GM19023 (cell line): ENCODE data around the gene SMAD3.
"Not testable (repeated sequence)": the region's sequence is repeated elsewhere in the genome, so short reads cannot be mapped to it uniquely, and the experiment has no call there.

Experiments
- ATAC-seq: cut with Tn5 transposase; IDR thresholded peaks from one replicate; pipeline ENCODE4 v1.9.1; 2021; ENCODE audit warnings: mild to moderate bottlenecking, moderate library complexity; ENCODE audit not compliant: unreplicated experiment

The SMAD3 gene

DNA sequence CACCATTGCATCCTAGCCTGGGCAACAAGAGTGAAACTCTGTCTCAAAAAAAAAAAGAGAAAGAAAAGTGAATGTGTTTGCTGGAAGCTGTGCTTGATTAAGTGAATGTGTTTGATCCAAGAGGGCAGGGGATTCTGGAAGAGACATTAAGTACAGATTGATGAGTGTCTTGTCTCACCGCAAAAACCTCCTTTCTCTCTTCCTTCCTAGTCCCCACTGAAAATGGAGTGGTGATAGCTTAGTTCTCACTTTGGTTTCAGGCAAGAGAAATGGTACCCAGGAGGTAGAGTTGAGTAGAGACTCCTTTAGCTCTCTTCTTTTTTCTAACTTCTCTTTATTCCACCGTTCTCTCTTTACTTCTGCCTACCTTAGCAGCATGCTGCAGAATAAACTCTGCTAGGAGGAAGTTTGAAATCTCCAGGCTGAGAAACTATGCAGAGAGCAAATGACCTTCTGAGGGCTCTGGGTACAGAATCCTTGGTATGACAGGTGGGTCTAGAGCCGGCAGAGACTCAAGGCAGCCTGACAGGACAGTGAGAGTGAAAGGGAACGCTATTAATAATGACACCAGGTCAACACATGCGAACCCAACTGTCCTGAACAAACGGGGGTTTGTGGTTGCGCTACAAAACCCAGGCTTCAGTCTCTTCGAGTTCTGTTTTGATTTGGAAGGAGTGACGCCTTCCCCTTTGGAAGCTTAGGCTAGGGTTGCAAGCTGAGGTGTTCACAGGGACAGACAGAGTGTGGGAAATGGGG lies 74.9 kb downstream of the SMAD3 start:
- ATAC-seq, result peak; percentile 60

DNA sequence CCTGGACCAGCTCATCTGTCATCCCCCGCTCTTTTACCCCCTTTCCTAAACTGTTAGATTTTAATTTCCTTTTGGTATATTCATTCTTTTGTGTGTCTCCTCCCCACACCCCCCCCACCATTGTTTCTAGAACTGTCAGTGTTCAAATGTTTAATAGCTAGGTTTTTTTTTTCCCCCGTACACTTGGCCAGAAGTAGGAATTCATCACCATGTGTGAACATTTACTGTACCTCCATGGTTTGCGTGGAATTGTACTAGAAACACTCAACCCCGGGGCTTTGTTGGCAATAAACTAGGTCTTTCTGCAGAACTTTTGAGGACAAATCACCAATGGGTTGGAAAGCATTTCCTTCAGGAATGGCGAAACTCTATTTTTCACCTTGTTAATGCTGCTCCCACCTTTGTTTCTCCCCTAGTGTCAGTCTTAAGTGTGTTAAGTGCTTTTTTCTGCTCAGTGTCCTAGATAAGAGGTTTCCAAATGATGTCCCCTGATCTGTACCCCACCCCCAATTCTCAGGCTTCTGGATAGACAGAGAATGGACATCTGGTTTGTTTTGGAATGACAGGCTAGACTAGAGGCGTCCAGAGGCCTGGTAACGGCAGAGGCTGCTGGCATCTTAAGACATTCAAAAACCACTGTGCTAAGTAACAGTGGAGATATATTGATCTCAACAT lies 76.8 kb downstream of the SMAD3 start:
- ATAC-seq, result no peak

DNA sequence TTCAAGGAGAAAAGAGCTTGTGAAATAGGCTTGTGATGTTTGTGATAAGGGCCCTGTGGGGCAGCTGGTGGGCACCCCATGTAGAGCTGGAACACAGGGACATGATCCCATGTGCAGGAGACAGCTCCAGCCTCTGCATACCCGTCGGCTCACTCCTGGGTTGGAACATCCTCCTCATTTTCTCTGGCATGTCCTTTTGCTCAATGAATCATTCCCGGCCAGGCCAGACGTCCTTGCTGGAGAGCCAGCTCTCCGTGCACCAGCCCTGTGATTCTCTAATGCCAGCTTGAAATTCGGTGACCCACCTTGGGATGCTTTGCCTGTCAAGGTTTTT lies 77.3 kb downstream of the SMAD3 start:
- no peak for ATAC-seq

DNA sequence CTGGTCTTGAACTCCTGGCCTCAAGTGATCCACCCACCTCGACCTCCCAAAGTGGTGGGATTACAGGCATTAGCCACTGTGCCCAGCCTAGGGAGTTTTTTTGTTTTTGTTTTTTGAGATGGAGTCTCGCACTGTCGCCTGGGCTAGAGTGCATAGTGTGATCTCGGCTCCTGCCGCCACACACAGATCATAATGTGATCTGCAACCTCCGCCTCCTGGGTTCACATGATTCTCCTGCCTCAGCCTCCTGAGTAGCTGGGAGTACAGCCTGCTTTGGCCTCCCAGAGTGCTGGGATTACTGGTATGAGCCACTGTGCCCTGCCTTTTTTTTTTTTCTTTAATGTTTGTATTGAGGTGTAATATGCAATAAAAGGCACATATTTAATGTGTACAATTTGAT lies 78.2 kb downstream of the SMAD3 start:
- ATAC-seq, result no peak

DNA sequence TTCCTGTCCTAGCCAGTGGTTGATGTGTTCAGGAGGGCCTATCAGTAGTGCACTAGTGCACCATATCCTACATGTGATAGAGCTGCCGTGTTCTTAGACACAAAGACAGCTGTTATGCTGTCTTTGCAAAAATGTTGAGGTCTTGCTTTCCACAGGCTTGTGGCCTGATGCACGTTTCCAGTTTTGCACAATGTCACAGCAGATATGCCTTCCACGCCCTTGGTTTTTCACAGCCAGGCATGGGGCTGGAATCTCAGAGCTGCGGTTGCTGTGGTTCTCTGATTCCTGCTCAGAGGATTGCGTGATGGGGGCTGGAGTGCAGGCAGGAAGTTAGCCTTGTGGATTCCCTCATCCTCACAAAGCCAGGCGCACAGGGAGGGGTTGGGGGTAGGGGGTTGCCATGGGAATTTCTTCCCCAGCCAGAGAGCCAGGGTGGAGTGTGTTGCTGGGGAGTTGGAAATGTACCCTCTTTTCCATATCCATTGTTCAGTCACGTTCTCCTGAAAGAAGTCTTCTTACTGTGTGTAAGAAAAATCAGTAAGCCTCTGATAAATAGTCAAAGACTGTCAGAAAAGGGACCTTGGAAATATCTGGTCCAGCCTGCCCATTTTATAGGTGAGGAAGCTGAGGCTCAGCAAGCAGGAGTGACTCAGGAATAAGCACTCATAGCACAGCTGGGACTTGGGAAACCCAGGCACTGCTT lies 79.4 kb downstream of the SMAD3 start:
- no peak for ATAC-seq

DNA sequence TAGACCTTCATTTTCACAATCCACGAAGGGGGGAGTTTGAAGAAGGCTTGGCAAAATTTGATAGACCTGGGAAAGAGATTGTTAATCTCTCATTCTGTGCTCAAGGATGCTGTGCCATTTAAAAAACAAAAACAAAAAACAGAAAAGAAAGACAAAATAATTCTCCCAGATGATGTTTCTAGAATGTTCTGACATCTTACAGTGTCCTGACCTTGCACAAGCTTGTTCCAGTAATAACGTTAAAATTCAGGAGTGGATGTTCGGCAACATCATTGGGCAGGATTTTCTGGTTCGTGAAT lies 79.9 kb downstream of the SMAD3 start:
- ATAC-seq, result no peak

DNA sequence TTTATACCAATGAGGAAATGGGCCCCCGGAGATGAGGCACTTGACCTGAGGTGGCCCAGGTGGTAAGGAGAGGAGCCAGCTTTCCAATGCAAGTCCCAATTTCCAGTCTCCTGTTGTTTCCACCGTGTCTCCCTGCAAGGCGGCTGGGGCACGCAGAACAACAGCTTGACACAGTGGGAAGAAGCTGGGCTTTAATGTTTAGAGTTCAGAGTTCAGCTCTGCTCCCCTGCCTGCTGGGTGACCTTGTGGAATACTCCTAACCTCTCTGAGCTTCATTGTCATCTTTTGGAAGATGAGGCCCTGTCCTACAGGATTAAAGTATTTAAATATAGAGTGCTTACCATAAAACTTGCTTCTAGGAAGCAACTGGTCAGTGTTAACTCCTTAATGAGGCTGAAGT lies 80.3 kb downstream of the SMAD3 start:
- ATAC-seq, result no peak

DNA sequence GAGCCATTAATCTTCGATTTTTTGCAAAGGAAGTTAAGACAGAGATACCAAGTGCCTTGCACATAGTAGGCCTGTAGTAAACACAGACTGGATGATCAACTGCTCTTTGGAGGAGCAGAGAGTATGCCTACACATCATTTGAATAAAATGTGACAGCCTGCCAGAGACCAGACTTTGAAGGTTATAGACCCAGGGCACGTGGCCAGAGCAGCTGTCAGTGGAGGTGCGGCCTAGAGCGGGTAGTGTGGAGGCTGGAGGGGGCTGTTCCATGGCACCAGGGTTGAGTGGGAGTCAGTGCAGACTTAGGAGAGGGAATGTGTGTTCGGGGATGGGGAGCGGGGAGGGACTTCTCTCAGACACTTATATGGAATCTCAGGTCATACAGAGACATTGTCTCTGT lies 80.8 kb downstream of the SMAD3 start:
- ATAC-seq, result no peak

DNA sequence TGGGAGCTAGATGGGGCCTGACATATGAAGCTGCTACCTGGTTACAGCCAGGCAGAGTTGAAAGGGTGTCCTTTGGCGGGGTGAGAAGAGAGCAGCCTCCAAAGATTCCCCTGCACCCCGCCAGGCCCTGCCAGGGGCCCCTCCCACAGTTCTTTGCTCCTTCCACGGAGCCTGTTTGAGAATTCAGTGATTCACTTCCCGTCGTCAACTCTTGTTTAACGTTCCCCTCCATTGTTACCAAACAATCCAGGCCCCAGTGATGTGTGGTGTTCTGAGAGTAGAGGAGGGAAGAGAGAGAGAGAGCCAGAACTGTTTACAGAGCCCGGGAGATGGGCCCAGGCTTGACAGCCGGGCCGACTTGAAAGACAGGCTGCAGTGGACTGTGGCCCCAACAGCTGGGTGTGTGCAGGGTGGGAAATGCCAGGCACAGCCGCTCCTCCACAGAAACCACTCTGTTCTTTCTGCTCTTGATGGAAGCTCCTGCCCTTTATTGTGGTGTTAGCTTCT lies 81.5 kb downstream of the SMAD3 start:
- ATAC-seq, result no peak

DNA sequence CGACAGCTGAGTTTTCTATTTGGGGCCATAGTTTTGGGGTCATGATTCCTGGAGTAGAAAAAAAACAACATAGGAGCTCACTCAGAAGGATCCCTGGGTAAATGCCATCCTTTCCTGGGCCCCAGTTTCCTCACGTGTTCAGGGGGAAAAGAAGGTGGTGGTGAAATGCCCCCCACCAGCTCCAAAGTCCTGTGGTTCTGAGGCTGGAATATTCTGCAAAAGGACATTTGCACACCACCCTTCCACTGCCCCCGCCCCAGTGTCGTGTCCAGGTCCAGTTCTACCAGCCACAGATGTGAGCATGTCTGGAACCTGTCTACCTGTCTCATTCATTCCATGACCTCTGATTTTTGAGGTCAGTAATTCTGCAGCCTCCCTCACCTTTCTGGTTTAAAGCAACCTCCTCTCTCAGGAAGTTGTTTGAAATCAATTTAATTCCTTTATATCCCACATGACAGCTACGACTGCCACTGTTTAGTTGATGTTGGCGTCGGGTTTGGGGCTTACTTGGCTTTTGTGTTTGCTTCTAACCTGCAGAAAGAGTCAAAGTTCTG lies 82.1 kb downstream of the SMAD3 start:
- ATAC-seq, result no peak

DNA sequence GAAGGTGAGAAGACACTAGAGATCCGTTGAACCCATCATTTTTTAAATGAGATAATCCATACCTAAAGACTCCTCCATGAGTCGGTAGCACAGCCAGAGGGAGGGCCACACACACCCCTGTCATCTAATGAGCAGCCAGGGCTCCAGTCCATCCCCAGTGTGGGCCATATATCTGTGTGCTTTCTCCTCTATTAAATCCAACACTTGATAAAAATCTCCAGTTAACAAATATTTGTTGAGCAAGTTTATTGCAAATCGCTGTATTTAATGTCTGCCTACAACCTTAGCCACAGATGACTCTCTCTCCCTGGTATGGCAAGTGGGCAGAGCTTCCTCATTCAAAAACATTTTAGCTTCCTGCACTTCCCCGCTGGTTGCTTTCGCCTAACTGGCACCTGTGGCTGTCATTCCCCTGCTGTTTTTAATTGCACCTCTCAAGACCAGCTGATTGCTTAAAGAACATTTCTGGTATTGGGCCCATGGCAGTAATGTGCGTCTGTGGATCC lies 82.8 kb downstream of the SMAD3 start:
- no peak for ATAC-seq

DNA sequence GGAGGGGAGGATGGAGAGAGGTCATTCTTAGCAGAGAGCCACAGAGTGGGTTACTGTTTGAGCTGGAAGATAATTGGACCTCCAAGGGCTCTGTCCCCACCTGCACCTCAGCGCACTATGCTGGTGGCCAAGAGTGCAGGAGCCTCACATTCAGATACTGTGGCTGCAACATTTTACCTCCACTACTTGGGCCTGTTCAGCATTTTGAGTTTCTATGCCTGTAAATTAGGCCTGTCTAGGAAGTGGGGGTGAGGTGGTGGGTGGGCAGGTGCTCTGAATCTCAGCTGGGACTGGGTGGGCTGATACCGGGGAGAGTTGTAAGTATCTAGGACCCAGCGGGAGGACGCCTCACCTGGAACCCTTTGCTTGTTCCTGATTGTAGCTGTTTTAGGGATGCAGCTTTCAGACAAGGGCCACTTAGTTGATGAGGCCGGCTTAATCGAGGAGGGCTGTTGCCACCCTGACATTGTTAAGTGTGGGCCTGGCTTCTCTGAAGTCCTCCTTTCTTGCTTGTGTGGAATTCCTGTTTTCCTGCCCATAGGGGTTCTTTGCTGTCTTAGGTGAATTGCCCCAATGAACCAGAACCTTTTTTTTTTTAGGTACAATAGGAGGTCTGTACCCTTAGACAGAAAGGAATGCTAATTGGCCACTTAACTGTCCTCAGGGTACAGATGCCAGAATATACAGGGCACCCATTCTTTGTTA lies 83.8 kb downstream of the SMAD3 start:
- ATAC-seq, result no peak

DNA sequence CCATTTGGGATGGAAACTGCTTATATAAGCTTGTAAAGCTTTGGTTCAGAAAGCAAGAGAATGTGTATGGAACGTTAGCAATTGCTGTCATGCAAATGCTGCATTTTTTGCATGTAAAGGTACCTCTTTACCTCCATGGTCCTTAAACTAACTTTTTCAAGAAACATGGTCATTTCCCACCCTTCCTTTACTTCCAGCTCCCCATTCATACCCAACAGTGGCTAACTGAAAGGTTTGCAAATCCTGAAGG lies 84.3 kb downstream of the SMAD3 start:
- no peak for ATAC-seq

DNA sequence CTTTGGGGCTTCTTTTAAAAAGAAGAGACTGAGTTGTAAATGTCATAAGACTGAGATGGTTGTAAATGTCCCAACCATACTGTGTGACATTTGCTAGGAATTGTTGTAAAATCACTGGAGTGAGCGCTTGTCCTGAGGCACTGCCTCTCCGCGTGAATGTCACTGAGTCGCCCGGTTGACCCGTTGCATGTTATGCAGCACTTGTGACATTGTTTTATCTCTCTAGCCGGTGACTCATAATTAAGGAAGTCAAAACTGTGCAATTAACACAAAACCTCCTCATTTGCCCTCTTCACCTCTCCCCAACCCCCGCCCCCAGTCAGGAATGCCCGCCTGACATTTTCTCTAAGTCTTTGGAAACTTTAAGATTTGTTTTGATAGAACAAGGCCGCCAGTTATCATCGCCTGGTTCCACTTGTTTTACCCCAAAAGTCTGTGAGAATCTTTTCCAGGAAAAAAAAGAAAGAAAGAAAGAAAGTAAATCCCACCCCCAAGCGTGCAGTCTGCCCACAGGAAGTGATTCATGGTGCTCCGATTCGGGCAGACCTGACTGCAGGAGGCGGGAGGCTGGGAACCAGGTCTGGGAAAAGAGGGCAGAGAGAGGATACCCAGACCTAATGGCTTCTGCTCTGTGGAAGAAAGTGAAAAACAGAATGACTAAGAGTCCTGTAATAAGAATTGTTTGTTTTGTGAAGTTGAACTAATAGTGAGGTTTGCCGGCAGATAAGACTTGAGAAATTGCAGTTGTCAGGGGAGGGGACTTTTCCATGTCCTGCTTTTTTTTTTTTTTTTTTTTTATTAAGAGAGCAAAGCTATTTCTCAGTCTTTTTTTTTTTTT lies 84.8 kb downstream of the SMAD3 start:
- no peak for ATAC-seq

DNA sequence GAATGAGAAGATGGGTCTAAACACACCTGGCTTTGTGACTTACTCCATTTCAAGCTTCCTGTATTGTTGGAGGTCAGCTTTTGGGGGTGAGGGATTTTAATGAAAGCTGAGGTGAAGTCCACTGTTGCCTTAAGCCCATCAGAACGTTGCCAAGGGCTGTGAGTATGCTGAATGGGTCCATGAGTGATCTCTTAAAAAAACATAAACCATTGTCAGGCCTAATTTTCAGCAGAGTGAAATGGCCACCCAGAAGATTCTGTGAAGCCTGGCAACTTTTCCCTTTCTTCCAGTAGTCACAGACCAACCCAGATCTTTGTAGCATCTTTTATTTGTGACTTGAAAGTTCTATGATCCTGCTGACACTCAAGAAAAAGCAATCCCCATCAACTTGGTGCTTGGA lies 87.0 kb downstream of the SMAD3 start:
- no peak for ATAC-seq

DNA sequence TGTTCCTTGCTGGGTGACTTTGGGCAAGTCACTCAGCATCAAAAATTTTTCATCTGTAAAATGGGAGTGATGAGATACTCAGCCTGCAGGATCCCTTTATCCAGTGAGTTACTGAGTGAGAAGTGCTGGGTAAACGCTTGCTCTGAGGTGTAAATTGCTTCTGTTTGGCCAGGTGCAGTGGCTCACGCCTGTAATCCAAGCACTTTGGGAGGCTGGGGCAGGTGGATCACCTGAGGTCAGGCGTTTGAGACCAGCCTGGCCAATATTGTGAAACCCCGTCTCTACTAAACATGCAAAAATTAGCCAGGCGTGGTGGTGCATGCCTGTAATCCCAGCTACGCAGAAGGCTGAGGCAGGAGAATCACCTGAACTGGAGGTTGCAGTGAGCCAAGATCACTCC lies 87.6 kb downstream of the SMAD3 start:
- not testable (repeated sequence) for ATAC-seq

DNA sequence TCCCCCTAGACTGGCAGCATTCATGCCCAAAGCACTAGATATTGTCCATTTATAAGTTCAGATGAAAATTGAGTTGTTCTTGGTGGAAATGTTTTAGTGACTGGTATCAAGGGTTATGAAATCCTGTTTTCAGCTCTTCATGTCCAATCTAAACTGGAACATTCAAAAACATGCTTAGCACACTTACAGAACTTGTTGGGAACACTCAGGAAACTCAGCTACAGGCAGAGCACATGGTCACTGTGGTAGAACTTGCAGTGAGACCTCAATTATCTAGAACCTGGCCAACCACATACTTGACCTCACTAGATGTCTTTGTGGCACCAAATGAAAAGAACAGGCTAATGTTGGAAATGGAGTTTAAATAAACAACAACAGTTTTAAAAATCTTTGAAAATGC lies 88.8 kb downstream of the SMAD3 start:
- ATAC-seq, result no peak

DNA sequence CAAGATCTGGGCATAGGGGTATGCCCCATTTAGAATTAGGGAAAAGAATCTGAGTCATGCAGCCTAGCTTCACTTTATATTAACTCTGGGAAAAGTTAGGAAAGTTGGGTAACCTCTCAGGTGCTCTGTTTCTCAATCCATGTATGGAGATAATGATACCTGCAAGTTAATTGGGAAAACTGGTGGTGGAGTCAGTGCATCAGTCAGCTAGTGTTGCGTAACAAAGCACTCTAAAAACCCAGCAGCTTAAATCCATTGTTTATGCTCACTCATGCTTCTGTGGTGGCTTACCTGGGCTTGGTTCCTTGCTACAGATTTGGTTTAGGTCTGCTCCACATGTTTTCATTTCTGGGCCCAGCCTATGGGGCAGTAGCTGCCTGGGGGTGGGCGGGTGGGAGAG lies 91.0 kb downstream of the SMAD3 start:
- ATAC-seq, result no peak

DNA sequence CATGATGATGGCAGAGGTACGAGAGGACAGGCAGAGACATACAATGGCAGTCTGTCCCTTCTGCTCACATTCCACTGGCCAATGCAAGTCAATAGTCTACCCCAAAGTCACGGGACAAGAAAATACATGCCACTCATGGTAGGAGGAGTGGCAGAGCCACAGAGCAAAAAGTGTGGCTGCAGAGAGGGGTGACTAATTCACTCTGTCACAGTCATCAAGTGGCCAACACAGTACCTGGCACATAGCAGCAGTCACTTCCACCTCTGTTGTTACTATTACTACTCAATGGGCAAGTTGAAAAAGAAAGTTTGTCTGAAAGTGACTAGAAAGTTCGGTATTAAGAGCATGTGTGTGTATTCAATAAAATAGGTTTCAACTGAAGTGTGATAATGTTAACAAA lies 91.4 kb downstream of the SMAD3 start:
- no peak for ATAC-seq

DNA sequence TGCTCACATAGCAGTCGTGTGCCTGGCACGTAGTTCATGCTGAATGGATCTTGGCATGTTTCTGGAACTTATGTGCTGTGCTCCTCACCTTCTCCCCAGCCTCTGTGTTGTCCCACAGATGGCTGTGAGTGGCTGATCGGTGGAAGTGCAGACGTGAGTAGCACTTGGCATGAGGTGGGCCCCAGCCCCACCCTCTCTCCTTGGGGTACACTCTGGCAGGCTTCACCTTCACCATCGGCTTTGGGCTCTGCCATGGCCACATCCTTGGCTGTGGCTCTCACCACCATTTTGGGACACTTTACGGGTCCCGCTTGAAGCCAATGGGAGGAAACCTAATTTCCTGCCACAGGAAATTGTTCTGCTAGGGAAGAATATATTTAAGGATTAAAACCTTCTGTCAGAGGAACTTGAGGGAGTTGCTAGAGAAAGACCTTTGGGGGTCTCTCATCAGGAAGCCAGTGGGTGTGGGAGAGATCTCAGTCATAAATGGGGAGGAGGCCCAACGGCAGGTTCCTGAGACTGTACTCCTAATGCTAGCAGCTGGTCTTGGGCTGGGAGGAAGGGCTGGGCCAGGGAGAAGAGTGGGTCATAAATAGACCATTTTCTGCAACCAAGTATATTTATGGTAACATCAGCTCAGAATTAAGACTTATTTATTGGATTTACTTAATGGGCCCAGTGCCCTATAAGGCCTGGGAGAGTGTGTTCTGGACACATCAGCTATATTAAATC lies 92.3 kb downstream of the SMAD3 start:
- ATAC-seq, result no peak
